ENCODE data around the gene MYBPH.

MYBPH gene

DNA sequence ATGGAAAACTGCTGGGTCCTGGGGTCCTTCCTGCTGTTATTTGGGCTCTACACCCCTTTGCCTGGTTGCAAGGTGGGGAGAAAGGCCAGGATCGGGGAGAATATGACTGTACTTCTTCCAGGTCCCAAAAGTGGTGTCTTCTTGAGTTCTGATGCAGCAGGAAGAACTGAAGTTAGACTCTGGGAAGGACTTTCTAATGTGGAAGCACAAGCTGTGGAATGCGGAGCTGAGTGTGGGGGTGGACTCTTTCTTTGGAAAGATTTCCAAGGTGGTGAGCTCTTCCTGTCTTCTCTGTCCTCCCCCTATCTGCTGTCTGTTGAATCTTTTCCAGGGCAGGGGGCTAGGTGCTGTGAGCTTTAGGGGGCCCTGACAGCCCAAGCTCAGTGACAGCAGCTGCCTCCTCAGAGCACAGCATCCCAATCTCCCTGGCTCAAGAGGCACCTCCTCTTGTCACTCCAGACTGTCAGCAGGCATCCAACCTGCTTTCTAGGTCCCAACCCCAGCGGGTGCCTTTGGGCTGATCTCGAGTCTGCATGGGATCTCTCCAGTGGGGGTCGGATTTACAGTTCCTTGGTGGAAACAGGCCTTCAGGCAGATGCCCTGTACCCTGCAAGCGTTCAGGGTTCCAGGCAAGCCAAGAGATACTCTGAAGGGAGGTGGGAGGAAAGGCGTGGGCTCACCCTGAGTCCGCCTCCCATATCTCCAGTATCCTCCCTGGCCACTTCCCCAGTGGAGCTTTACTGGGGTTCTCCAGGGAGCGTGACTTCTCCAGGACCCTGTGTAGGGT is 24.9 kb downstream of the MYBPH start:
- H3K4me3 ChIP-seq (ENCODE audit: low read depth in 1 of 2, low read length in 2 of 2), result no peak overlapping the region
- no peaks in the 10 kb centered on the region for H3K9me3 ChIP-seq (ENCODE audit: insufficient read depth, low read length, severe bottlenecking)
- peaks cover 29% of the 10 kb centered on the region for H3K27me3 ChIP-seq (ENCODE audit: insufficient read depth, low read length, poor library complexity)
- no peaks in the 10 kb centered on the region for H3K36me3 ChIP-seq (ENCODE audit: insufficient read depth, low read length)
- no peak overlapping the region for H3K4me2 ChIP-seq (ENCODE audit: insufficient read depth, low read length)
- no peaks in the 10 kb centered on the region for H3K79me2 ChIP-seq (ENCODE audit: insufficient read depth, low read length)
- H3K9ac ChIP-seq (ENCODE audit: low read depth, low read length), result no peak overlapping the region
- no peak overlapping the region for H3K27ac ChIP-seq (ENCODE audit: low read length)
- ATAC-seq (ENCODE audit: insufficient read depth, low read depth), result no peak
- no peak for DNase-seq
- H2AFZ ChIP-seq (ENCODE audit: low read depth, low read length), result no peak overlapping the region
- TF ChIP-seq, protein P1, sequence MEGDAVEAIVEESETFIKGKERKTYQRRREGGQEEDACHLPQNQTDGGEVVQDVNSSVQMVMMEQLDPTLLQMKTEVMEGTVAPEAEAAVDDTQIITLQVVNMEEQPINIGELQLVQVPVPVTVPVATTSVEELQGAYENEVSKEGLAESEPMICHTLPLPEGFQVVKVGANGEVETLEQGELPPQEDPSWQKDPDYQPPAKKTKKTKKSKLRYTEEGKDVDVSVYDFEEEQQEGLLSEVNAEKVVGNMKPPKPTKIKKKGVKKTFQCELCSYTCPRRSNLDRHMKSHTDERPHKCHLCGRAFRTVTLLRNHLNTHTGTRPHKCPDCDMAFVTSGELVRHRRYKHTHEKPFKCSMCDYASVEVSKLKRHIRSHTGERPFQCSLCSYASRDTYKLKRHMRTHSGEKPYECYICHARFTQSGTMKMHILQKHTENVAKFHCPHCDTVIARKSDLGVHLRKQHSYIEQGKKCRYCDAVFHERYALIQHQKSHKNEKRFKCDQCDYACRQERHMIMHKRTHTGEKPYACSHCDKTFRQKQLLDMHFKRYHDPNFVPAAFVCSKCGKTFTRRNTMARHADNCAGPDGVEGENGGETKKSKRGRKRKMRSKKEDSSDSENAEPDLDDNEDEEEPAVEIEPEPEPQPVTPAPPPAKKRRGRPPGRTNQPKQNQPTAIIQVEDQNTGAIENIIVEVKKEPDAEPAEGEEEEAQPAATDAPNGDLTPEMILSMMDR (IDR thresholded peaks at IDR 0.05; ENCODE audit: borderline replicate concordance, extremely low read depth, low read length, poor library complexity, severe bottlenecking), result no peak
- TF ChIP-seq EZH2 (IDR thresholded peaks at IDR 0.05; ENCODE audit: borderline replicate concordance, low read depth, low read length, severe bottlenecking), result no peak
- no peaks in the 10 kb centered on the region; the same call in 1 of the 2 replicates for H4K20me1 ChIP-seq (ENCODE audit: insufficient read depth, low read length)
- no peaks in the 10 kb centered on the region for H3K4me1 ChIP-seq (ENCODE audit: insufficient read depth, low read length)

DNA sequence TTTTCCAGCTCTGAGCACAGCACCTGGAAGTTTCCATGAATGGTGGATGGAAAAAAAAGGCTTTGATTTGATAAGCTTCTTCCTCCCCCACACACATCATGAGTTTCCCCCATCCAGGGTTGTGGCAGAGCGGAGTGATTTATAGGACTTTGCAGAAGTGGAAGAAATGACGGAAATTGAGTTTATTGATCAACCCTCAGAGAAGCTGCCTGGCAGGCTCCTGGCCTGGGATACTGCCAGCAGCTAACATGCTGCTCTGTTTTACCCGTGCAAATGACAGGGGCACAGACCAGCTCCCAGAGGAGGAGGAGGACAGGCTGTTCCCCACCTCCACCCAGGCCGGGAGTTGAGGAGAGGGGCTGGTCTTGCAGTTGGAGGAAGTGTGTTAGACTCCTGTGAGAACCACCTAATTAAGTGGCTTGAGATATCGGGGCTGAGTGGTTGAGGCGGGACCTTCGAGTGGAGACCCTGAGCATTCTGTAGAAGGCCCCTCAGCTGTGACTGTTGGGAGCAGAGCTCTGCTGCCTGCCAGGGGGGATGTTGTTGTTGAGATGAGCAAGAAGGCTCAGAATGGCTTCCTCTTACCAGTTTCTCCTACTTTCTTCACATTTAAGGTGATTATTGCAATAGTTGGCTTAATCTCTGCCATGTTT is 26.3 kb downstream of the MYBPH start:
- Histone ChIP-seq H3K4me1 (ENCODE audit: insufficient read depth, low read length) (no peaks in the 10 kb centered on the region), H3K4me2 (ENCODE audit: insufficient read depth, low read length) (no peak overlapping the region)
- ATAC-seq (ENCODE audit: insufficient read depth, low read depth), result no peak

DNA sequence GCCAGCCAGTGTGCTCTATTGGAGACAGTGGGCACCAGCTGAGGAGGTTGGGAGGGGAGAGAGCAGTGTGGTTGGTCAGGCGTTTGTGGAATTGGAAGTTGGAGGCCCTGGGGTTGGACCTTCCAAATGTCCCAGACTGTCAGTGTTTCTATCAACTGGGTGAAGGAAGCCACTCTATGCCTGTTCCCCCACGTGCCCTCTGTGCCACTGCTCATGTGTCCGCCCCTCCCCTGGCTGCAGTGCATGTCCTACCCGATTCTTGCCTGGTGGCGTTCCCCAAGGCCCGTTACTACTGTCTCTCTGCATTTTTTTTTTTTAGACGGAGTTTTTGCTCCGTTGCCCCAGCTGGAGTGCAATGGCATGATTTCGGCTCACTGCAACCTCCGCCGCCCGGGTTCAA is 27.0 kb downstream of the MYBPH start:
- no peak for TF ChIP-seq EZH2 (IDR thresholded peaks at IDR 0.05; ENCODE audit: borderline replicate concordance, low read depth, low read length, severe bottlenecking)
- TF ChIP-seq, protein P1 (IDR thresholded peaks at IDR 0.05; ENCODE audit: borderline replicate concordance, extremely low read depth, low read length, poor library complexity, severe bottlenecking), result no peak
- H3K9ac ChIP-seq (ENCODE audit: low read depth, low read length), result no peak overlapping the region
- no peak overlapping the region for H3K4me2 ChIP-seq (ENCODE audit: insufficient read depth, low read length)
- H3K27me3 ChIP-seq (ENCODE audit: insufficient read depth, low read length, poor library complexity), result peaks cover 30% of the 10 kb centered on the region
- H4K20me1 ChIP-seq (ENCODE audit: insufficient read depth, low read length), result no peaks in the 10 kb centered on the region
- ATAC-seq (ENCODE audit: insufficient read depth, low read depth), result no peak
- H3K9me3 ChIP-seq (ENCODE audit: insufficient read depth, low read length, severe bottlenecking), result no peaks in the 10 kb centered on the region
- no peaks in the 10 kb centered on the region for H3K36me3 ChIP-seq (ENCODE audit: insufficient read depth, low read length)
- DNase-seq, result no peak
- no peak overlapping the region for H3K27ac ChIP-seq (ENCODE audit: low read length)
- no peaks in the 10 kb centered on the region for H3K79me2 ChIP-seq (ENCODE audit: insufficient read depth, low read length)
- H3K4me1 ChIP-seq (ENCODE audit: insufficient read depth, low read length), result no peaks in the 10 kb centered on the region
- H3K4me3 ChIP-seq (ENCODE audit: low read depth in 1 of 2, low read length in 2 of 2), result no peak overlapping the region
- no peak overlapping the region for H2AFZ ChIP-seq (ENCODE audit: low read depth, low read length)

More for the DNA sequence above, 26.3 kb downstream of the MYBPH start:
- no peak overlapping the region for H3K4me3 ChIP-seq (ENCODE audit: low read depth in 1 of 2, low read length in 2 of 2)
- no peaks in the 10 kb centered on the region for H3K9me3 ChIP-seq (ENCODE audit: insufficient read depth, low read length, severe bottlenecking)
- no peak overlapping the region for H3K27ac ChIP-seq (ENCODE audit: low read length)
- H3K27me3 ChIP-seq (ENCODE audit: insufficient read depth, low read length, poor library complexity), result peaks cover 33% of the 10 kb centered on the region
- no peaks in the 10 kb centered on the region for H3K36me3 ChIP-seq (ENCODE audit: insufficient read depth, low read length)
- no peaks in the 10 kb centered on the region for H3K79me2 ChIP-seq (ENCODE audit: insufficient read depth, low read length)
- no peak for DNase-seq
- H3K9ac ChIP-seq (ENCODE audit: low read depth, low read length), result no peak overlapping the region
- no peaks in the 10 kb centered on the region; the same call in 1 of the 2 replicates for H4K20me1 ChIP-seq (ENCODE audit: insufficient read depth, low read length)
- TF ChIP-seq EZH2 (IDR thresholded peaks at IDR 0.05; ENCODE audit: borderline replicate concordance, low read depth, low read length, severe bottlenecking), result no peak
- TF ChIP-seq, protein P1 (IDR thresholded peaks at IDR 0.05; ENCODE audit: borderline replicate concordance, extremely low read depth, low read length, poor library complexity, severe bottlenecking), result no peak
- H2AFZ ChIP-seq (ENCODE audit: low read depth, low read length), result no peak overlapping the region

Measured in DND-41 (cell line).